ENCODE measurements around the gene IP6K1.
A peak's percentile ranks its signal among the peaks of the same experiment; 100 is the strongest.
"Not testable (repeated sequence)": the region's sequence is repeated elsewhere in the genome, so short reads cannot be mapped to it uniquely, and the experiment has no call there.

IP6K1 gene

DNA sequence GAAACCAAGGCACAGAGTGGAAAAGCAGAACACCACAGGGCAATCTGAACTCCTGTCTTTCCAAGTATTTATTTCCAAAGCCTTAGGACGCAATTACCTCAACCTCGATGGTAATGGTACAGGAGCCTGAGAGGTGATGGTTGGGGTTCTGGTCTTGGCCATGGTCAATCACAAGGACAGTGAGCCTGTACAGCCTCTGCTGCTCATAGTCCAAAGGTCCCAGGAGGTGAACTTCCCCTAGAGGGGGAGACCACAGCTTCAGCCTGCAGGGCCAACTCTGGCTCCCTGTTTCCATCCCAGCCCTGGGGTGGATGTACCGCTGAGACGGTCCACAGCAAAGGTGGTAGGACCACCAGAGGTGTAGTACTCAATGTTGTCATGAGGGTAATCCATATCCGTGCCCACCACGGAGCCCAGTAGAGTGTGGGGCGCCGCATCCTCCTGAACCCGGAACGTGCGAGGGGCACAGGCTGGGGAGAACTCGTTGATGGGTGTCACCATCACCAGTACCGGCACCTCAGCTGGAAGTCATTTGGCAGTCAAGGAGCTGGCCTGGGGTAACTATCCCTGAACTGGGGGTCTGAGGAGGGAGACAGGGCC lies 7.2 kb upstream of the IP6K1 start:
- DNase-seq (ENCODE audit: low spot score): no peak

DNA sequence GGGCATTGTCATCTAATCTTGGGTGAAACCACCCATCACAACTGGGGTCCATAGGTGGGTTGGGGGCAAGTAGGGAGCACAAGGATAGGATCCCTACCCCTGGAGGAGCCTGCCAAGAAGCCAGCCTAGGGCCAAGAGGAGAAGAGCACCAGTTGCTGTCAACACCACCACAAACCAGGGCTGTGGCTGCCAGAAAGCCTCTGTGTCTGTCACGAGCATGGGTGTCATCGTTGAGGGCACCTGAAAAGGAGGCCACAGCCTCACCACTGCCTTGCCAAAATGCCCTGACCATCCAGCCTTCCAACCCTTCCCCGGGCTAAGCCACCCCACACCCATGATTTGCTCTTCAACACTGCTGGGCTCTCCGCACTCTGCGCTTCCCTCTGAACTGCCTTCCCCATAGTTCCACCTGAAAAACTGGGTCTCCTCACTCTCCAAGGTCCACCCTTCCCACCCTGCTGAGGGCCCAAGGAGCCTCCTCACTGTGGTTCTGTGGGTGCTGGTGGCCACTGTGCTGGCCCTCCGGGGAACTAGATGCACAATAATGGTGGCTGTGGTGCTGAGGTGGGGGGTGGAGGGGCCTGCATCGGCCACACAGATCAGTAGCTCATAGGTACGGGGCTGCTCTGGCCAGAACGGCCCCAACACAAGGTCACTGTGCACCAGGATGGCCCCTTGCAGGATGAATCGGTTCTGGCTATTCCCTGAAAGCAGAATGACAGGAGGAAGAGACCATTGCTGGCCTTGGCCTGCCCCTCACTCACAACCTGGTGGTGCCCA lies 6.2 kb upstream of the IP6K1 start:
- no peak for DNase-seq (ENCODE audit: low spot score)

DNA sequence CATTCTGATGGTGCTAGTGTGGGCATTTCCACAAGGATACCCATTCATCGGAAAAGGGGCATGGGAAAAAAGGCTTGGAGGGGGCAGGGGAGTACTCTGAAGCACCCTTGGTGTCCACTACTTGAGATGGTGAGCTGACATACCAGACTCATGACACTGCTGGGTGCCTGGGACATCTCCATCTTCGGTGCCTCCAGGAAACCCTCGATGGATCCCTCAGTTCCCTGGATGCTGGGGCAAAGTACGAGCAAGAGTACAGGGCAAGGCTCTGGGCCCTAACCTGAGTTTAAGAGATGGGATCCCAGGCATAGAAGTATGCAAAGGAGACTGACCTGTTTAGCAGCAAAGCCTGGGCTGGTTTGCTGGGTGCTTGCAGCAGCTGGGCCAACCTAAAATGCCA lies 5.2 kb upstream of the IP6K1 start:
- DNase-seq (ENCODE audit: low spot score): no peak

DNA sequence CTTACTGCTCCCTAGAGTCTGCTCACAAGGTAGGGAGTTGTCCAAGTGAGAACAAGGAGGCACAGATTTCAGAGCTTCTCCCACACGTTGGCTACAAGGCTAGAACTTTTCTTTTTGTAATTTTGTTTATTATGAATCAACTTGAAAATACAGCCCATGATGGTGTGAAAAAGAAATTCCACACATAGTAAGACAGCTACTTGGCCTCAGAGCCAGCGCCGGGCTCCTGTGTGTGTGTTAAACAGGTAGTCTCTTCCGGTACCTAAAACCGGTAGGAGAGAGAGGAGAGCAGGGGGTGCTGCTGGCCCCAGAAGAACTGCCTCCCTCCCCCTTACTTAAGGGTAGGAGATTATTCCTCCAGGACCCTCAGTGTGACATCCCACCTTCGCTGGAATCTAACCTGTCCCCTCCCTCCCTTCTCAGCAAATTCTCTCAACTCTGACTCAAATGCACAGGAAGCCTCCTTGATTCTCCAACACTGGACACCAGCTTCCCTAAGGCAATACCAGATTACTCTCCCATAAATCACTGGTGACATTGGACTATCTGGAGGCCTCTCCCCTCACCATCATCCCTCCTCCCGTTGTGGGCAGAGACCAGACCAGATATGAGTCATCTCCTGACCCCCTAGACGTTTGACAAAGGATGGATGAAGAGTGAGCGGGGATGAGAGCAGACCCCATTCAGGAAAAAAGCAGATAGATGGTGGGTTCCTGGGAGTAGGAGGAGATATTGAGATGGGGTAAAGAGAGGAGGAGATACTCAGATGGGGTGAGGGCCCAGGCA lies 4.5 kb upstream of the IP6K1 start:
- no peak for DNase-seq (ENCODE audit: low spot score)

DNA sequence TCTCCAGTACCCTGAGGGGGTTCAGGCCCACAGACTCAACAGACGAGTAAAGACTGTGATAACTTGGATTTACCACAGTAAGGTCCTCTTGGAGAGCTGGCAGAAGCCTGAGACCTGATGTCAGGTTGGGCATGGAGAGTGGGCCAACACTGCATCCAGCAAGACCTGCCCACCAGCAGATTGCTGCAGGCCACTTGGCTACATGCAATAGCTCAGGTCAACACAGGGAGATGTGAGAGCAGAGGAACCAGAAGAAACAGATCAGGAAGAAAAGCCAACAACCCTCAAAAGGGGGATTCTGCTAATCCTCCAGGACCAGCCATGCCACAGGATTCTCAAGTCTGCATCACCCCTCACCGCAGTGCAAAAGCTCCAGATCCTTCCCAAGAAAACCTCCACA lies 1.7 kb upstream of the IP6K1 start:
- no peak for DNase-seq (ENCODE audit: low spot score)

DNA sequence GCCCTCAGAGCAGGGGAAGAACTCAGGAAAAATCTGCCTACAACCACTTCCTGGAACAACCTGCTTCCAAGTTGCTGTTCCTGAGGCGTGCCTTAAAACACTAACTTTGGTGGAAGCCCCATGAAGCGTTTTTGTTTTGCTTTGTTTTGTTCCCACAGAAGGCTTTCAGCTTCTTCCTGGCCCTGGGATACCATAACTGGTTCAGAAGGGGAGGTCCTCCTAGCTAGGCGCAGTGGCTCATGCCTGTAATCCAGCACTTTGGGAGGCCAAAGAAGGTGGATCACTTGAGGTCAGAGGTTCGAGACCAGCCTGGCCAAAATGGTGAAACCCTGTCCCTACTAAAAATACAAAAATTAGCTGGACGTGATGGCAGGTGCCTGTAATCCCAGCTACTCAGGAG lies 1.2 kb upstream of the IP6K1 start:
- no peak for DNase-seq (ENCODE audit: low spot score)

DNA sequence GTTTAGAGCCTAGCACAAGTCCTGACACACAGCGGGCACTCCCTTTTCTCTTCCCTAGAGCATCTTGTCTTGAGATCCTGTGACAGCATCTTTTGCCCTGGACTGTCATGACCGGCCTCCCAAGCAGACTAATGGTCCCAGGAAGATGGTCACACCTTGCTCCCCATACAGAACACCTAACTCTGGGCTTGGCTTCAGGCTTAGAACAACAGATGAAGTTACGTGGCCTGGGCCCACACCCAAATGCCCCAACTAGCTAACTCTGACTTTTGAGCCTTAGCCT lies 781 bp upstream of the IP6K1 start:
- no peak for DNase-seq (ENCODE audit: low spot score)

DNA sequence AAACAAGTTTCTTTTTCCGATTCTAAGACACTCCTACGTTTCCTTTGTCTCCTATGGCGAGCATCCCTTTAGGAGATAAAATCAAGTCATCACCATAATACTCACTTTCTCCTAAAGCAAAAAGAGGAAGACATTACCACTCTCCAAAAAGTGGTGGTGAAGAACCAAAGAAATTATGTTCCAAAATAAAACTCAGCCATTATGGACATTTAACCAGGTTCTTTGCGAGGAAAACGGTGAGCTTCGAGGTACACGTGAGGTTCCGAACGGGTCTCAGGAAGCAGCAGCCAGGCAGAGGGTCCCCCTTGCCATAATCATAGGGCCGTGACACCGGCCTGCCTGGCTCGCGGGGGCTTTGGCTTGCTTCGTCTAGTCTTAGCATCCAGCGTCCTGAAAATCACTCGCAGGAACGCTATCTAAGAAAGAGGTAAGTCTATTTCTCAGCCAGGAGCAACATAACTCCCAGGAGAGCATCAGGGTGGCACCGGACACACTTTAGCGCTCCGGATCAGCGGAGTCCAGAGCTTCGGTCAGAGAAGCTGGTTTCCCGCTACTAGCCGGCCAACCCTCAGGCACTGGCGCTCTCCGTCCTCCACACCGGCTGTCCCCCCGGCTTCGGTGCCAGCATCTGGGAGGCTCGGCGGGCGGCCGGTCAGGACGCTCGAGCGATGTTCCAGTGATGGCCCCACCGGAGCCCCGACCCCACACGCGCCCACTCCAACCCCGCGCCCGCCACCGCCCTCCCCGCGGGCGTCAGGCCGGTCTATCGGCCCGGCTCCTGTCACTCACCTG lies 581 bp downstream of the IP6K1 start:
- peak; percentile 17 for DNase-seq (ENCODE audit: low spot score)

DNA sequence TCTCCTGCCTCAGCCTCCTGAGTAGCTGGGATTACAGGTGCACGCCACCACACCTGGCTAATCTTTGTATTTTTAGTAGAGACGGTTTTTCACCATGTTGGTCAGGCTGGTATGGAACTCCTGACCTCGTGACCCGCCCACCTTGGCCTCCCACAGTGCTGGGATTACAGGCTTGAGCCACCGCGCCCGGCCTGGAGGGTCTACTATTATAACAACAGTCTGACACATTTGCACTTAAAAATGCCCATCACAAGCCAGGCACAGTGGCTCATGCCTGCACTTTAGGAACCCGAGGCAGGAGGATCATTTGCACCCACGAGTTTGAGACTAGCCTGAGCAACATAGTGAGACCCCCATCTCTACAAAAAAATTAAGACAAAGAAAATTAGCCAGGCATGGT lies 4.1 kb downstream of the IP6K1 start:
- not testable (repeated sequence) for DNase-seq (ENCODE audit: low spot score)

DNA sequence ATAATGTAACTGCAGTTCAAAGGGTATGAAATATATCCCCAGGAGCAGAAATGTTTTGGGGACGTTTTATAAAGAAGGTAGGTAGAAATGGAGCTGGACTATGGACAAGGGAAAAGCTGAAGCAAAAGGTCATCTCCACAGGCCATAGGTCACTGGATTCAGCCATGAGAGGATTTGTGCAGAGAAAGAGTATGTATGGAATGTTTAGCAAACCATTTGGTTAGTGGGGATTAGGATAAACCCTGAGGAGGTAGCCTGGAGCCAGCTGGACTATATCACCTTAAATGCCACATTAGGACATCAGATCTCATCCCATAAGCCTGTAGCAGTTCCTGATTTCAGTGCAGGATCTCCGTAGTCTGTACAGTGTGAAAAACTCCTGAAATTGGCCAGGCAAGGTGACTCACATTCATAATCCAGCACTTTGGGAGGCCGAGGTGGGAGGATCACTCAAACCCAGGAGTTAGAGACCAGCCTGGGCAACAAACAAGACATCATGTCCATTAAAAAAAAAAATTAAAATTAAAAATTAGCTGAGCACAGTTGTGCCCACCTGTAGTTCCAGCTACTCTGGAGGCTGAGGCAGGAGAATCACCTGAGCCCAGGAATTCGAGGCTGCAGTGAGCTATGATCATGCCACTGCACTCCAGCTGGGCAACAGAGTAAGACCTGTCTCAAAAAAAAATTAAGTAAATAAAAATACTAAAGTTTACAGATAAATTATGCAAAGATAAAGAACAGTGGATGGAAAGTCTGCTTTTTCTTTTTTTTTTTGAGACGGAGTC lies 4.7 kb downstream of the IP6K1 start:
- no peak for DNase-seq (ENCODE audit: low spot score)

DNA sequence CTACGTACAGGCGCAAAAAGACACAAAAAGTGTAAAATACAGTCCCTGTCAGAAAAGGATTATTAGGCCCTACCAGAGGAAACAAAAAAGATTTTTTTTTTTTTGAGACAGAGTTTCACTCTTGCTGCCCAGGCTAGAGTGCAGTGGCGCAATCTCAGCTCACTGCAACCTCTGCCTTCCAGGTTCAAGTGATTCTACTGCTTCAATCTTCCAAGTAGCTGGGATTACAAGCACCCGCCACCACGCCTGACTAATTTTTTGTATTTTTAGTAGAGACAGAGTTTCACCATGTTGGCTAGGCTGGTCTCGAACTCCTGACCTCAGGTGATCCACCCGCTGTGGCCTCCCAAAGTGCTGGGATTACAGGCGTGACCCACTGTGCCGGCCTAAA lies 5.4 kb downstream of the IP6K1 start:
- DNase-seq (ENCODE audit: low spot score): not testable (repeated sequence)

DNA sequence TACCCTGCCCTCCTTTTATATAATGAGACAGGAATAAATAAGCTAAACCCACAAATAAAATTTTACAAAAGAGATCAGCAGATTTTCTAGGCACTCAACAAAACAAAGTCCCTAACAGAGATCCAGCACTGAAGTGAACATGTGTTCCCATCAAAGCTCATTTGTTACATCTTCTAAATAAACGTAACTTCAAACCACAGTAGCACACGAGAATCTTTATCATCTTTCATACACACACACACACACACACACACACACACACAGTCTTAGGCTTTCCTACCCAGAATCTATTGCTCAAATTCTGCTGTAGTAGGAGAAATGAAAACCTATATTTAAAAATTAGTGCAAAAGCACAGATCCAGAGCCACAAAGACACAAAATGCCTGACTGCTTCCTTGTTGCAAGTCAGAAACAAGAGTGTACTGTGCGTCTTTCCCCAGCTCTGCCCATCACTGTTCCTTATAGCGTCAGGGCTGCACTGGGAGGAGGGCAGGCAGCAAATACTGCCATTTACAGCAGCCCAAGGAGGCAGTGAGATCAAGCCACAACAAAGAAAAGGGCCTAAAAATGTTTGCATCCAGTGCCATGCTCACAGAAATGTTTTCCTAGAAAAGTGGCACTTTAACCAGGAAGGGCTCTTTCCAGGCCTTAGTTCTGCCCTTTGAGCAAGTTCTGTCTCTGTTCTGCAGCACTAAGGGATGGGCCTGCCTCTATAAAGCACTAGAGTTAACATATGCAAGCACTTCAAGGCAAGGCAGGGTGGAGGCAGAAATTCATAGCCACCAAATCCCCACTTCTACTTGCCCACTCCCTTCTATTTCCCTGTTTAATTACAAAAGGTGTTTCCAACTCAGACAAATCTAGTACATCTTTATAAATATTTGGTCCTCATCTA lies 6.0 kb downstream of the IP6K1 start:
- DNase-seq (ENCODE audit: low spot score): no peak

DNA sequence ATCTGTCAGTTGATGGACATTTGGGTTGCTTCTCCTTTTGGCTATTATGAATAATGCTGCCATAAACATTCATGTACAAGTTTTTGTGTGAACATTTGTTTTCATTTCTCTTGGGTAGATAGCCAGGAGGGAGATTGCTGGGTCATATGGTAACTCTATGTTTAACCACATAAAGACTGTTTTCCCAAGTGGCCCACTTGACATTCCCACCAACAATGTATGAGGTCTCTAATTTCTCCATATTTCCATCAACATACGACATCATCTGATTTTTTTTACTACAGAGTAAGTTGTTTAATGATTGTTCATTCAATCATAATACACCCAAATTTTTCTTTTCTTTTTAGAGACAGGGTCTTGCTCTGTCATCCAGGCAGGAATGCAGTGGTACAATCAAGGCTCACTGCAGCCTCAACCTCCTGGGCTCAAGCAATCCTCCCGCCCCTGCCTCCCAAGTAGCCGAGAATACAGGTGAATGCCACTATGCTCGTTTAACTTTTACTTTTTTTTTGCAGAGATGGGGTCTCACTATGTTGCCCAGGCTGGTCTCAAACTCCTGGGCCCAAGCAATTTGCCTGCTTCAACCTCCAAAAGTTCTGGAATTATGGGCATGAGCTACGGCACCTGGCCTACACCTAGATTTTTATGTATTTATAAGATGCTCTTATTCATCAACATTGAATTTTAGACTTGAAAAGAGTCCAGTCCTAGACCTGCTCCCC lies 6.8 kb downstream of the IP6K1 start:
- no peak for DNase-seq (ENCODE audit: low spot score)

DNA sequence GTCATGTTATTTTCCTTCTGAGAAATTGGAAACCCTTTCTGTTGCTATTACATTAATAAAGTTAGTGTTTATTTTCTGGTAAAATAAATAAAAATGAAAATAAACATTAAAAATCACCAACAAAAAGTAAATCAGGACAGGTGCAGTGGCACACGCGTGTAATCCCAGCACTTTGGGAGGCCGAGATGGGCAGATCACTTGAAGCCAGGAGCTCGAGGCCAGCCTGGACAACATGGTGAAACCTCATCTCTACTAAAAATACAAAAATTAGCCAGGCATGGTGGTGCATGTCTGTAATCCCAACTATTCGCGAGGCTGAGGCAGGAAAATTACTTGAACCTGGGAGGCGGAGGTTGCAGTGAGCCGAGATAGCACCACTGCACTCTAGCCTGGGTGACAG lies 10.2 kb downstream of the IP6K1 start:
- DNase-seq (ENCODE audit: low spot score): not testable (repeated sequence)

DNA sequence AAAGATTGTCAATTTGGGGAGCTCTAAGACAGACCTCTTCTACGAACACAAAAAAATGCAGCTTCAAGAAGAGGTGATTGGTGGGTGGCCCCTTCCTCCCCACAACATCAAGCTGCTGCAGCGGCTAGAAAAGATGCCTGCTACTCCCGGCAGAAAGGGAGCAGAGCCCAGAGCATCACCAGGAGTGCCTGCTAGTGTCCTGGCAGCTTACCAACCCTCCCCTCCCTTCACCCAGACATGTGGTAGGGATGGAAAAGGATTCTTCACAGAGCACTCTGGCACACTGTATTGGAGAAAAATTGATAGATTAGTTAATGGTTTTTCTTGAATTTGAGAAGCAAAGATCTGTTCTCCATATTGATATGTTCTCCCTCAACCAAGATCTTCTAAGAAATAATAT lies 10.8 kb downstream of the IP6K1 start:
- no peak for DNase-seq (ENCODE audit: low spot score)

DNA sequence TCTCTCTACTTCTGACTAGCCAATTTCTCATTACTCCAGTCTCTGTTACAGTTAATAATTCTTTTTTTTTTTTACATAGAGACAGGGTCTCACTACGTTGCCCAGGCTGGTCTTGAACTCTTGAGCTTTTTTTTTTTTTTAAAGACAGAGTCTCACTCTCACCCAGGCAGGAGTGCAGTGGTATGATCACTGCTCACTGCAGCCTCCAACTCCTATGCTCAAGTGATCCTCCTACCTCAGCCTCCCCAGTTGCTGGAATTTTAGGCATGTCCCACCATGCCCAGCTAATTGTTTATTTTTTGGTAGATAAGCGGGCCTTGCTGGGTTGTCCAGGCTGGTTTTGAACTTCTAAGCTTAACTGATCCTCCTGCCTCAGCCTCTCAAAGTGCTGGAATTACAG lies 13.6 kb downstream of the IP6K1 start:
- DNase-seq (ENCODE audit: low spot score): no peak

DNA sequence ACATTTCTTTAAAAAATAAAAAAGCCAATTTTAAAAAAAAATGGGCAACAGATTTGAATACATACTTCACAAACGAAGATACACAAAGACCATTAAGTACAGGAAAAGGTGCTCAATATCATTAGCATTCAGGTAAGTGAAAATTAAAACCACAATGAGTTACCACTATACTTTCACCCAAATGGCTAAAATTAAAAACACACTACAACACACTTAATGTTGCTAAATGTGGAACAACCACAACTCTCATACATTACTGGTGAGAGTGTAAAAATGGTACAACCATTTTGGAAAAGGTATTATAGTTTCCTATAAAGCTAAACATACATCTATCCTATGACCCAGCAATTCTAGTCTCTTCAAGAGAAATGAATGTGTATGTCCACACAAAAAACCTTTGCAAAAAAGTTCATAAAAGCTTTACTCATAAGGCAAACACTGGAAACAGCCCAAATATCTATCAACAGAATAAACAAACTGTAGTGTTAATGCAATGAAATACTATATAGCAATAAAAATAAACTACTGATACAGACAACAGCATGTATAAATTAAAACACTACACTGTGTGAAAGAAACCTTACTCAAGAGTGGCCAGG lies 14.9 kb downstream of the IP6K1 start:
- DNase-seq (ENCODE audit: low spot score): no peak

DNA sequence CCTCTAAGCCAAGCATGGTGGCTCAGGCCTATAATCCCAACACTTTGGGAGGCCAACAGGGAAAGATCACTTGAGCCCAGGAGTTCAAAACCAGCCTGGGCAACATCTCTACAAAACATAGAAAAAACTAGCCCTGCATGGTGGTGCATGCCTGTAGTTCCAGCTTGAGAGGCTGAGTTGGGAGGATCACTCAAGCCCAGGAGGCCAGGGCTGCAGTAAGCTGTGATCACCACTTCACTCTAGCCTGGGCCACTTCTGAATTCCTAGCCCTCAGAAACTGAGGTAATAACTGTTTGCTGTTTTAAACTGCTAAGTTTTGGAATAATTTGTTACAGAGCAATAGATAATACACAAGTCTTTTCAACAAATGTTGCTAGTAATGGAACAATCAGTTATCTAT lies 16.4 kb downstream of the IP6K1 start:
- no peak for DNase-seq (ENCODE audit: low spot score)

DNA sequence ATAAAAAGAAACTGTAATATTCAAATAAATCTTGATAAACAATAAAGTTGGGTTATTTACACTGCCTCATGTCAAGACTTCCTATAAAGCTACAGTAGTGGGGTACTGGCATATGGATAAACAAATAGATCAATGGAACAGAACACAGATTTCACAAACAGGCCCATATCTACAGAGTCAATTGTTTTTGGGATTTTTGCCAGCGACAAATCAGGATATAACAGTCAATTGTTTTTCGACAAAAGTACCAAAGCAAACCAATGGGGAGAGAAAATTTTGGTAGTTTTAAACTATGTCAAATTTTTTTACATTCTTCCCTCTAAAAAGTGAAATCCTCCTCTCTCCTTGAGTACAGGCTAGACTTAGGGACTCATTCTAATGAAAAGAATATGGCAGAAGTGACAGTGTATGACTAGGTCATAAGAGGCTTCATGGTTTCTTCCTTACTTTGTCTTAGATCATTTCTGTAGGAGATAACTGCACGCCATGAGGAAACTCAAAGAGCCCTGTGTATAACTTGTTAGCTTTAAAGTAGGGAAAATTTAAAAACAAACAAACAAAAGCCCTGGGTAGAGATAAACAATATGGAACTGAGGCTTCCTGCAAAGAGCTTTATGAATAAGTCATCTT lies 16.9 kb downstream of the IP6K1 start:
- DNase-seq (ENCODE audit: low spot score): no peak
